K562 (cell line): ENCODE measurements around the gene C20orf141. TPM values are rescaled to one million over a fixed set of nuclear protein-coding genes. Genes with fewer than 3 reads are reported as not detected.

Source experiments
- ATAC-seq: fragments of 200-7000 bp; cut with Tn5 transposase; 3 replicates; pipeline ENCODE4 v1.9.1; 2020; ENCODE audit warnings: moderate library complexity
- BruUV-seq: library from RNA; stranded (reverse); fragments of 400-500 nt; replicated peaks from 2 replicates; lab custom pipeline; 2021; lab: Mats Ljungman, UMichigan
- CTCF ChIA-PET: fragments of 300-600 bp; formaldehyde crosslinking; extraction: SDS; loops from one replicate; lab custom pipeline; 2021; ENCODE audit warnings: low intra/inter-chr PET ratio; lab: Yijun Ruan, JAX
- POLR2A ChIA-PET: fragments of 300-600, 350-650 bp; sonication (Branson Sonifier 250); formaldehyde crosslinking; extraction: SDS; loops from one replicate; lab custom pipeline; 2021; ENCODE audit warnings: antibody characterized with exemption, inconsistent platforms; lab: Yijun Ruan, JAX
- DNase-seq, 4 experiments: peaks; one replicate each; pipeline versions ENCODE4 v3.0.0 to v3.0.0-alpha.2; 2011 to 2018; ENCODE audit warnings: low spot score in 3 of 4, mixed read lengths in 3 of 4; ENCODE audit errors: extremely low read depth in 1 of 4
- FAIRE-seq: peaks from 2 replicates; lab custom pipeline; 2011; peaks lifted over from hg19 to GRCh38; lab: Jason Lieb, UNC
- H2AFZ ChIP-seq: 2 replicates; pipeline ENCODE4 v1.6.0; 2011; ENCODE audit warnings: low read depth, low read length, control low read depth, inconsistent platforms
- H3K27ac ChIP-seq: fragments of 200-600 bp; 3 replicates; pipeline ENCODE4 v1.8.0; 2011; ENCODE audit warnings: low read depth, mild to moderate bottlenecking, control low read depth, inconsistent platforms, low read length, moderate library complexity, mixed read lengths; ENCODE audit errors: extremely low read depth
- H3K27me3 ChIP-seq, 2 experiments: fragments of 300-600 bp in 1 of 2; 2 replicates in 1 of 2; 3 replicates in 1 of 2; pipeline versions ENCODE4 v1.6.0 to v1.8.0; 2011; ENCODE audit warnings: inconsistent platforms in 2 of 2, low read length in 2 of 2, mild to moderate bottlenecking in 1 of 2, mixed read lengths in 1 of 2, moderate library complexity in 1 of 2; ENCODE audit not compliant: control insufficient read depth in 2 of 2, insufficient read depth in 2 of 2
- H3K36me3 ChIP-seq: fragments of 300-600 bp; 3 replicates; pipeline ENCODE4 v1.8.0; 2011; ENCODE audit warnings: mild to moderate bottlenecking, low read length, inconsistent platforms; ENCODE audit not compliant: control insufficient read depth, insufficient read depth
- H3K4me1 ChIP-seq, 2 experiments: fragments of 200-600 bp in 1 of 2; replicated peaks in 1 of 2; 2 replicates in 1 of 2; 3 replicates in 1 of 2; pipeline versions ENCODE4 v1.5.1 to v1.8.0; 2011; ENCODE audit warnings: inconsistent platforms in 2 of 2, low read length in 2 of 2, mild to moderate bottlenecking in 1 of 2, mixed read lengths in 1 of 2, moderate library complexity in 1 of 2; ENCODE audit not compliant: control insufficient read depth in 2 of 2, insufficient read depth in 2 of 2
- H3K4me2 ChIP-seq: 2 replicates; pipeline ENCODE4 v1.6.1; 2011; ENCODE audit warnings: low read length, control low read depth, inconsistent platforms, mixed read lengths; ENCODE audit not compliant: insufficient read depth
- H3K4me3 ChIP-seq: fragments of 200-600 bp; sonication (generic), shearing (Covaris generic); 2 replicates; pipeline ENCODE4 v1.5.1; 2016; ENCODE audit warnings: control low read depth, inconsistent platforms
- H3K79me2 ChIP-seq: fragments of 200-600 bp; 3 replicates; pipeline ENCODE4 v1.8.0; 2011; ENCODE audit warnings: low read length, inconsistent platforms; ENCODE audit not compliant: control insufficient read depth, insufficient read depth
- H3K9ac ChIP-seq, 2 experiments: 2 replicates each; pipeline versions ENCODE4 v1.6.0 to v1.6.1; 2011; ENCODE audit warnings: low read depth in 2 of 2, low read length in 2 of 2, control low read depth in 1 of 2, inconsistent platforms in 1 of 2, mild to moderate bottlenecking in 1 of 2, mixed read lengths in 1 of 2; ENCODE audit not compliant: insufficient read depth in 1 of 2
- H3K9me1 ChIP-seq: one replicate; pipeline ENCODE4 v1.6.0; 2011; ENCODE audit warnings: inconsistent platforms, mild to moderate bottlenecking, low read length, moderate library complexity; ENCODE audit not compliant: control insufficient read depth, insufficient read depth
- H3K9me3 ChIP-seq: replicated peaks from 2 replicates; pipeline ENCODE4 v1.5.1; 2011; ENCODE audit warnings: low read depth, low read length, inconsistent platforms; ENCODE audit not compliant: control insufficient read depth, insufficient read depth
- H4K20me1 ChIP-seq: replicated peaks from 2 replicates; pipeline ENCODE4 v1.6.1; 2011; ENCODE audit warnings: low read length, inconsistent platforms, mixed read lengths; ENCODE audit not compliant: control insufficient read depth, insufficient read depth
- ADNP ChIP-seq: fragments of 200-800 bp; sonication (Bioruptor generic); IDR thresholded peaks from 2 replicates; pipeline ENCODE4 v1.6.1; 2016; ENCODE audit warnings: missing genetic modification characterization, missing compliant biosample characterization
- ATF7 ChIP-seq: fragments of 450-650 bp; IDR thresholded peaks from 2 replicates; pipeline ENCODE4 v1.7.1; 2014; ENCODE audit warnings: mild to moderate bottlenecking, moderate library complexity
- UBTF ChIP-seq, 2 experiments: IDR thresholded peaks; 2 replicates each; pipeline ENCODE4 v1.6.1; 2012; ENCODE audit warnings: improper control_type of control experiment in 2 of 2, low read depth in 2 of 2, low read length in 2 of 2, borderline replicate concordance in 1 of 2
- WGBS: fragments of 100-300 bp; shearing (Covaris generic); methylation state at CpG from one replicate; pipeline ENCODE4 v1.1.6; 2016; ENCODE audit warnings: low coverage, mixed read lengths; ENCODE audit not compliant: insufficient coverage; ENCODE audit errors: missing lambda C conversion rate; 5-methylcytosine and 5-hydroxymethylcytosine counted together
- in situ Hi-C: fragments of 300-500 bp; cut with MboI; formaldehyde crosslinking; loops from 4 replicates; pipeline ENCODE4 v1.15.0; 2018; ENCODE audit warnings: inconsistent platforms, mixed read lengths
- intact Hi-C: fragments of 100-400 bp; cut with micrococcal nuclease; formaldehyde crosslinking; loops from 2 replicates; pipeline ENCODE4 v1.14.2; 2022
- polyA plus RNA-seq, 8 experiments: library from polyadenylated mRNA; depleted of rRNA in 4 of 8; stranded (reverse) in 5 of 8; unstranded in 3 of 8; fragments of >200 nt; fragmentation: Nextera tagmentation in 2 of 8; fragmentation: Illumina TruSeq in 1 of 8; extraction: Ambion mirVana in 2 of 8; extraction: Trizol in 1 of 8; gene quantifications; 2 replicates each; pipeline versions ENCODE4 v1.2.1 to v1.2.3, GENCODE V29; 2011 to 2014; ENCODE audit warnings: inconsistent platforms in 1 of 8, missing spikeins in 1 of 8
- total RNA-seq, 7 experiments: library from RNA; depleted of rRNA in 6 of 7; stranded (reverse); fragments of >200 nt in 6 of 7; fragmentation: Illumina TruSeq in 2 of 7; extraction: Trizol in 2 of 7; gene quantifications; 2 replicates each; pipeline versions ENCODE4 v1.2.1 to v1.2.3, GENCODE V29; 2011 to 2021; ENCODE audit warnings: low replicate concordance in 1 of 7

The C20orf141 gene
- total and polyA plus RNA-seq, 9 of the 15 experiments (the other 6 are each of a cell fraction or from before 2014, with no cell fraction given) = not detected

GRCh38 chr20:2804852-2805688, 9.7 kb upstream of the C20orf141 start:
- no peak for DNase-seq
- Histone ChIP-seq H2AFZ (no peak overlapping the region), H3K9me1 (no peaks in the 10 kb centered on the region), H3K27me3 (peaks cover 0 to 19% of the 10 kb centered on the region in 2 experiments; a peak in 2 of 5 replicates), H3K79me2 (no peaks in the 10 kb centered on the region), H3K9me3 (no peaks in the 10 kb centered on the region), H3K4me2 (no peak overlapping the region), H4K20me1 (no peaks in the 10 kb centered on the region), H3K36me3 (no peaks in the 10 kb centered on the region), H3K9ac (no peak overlapping the region), H3K4me1 (peaks cover 4 to 31% of the 10 kb centered on the region in 2 experiments; a peak in 4 of 5 replicates), H3K4me3 (no peak overlapping the region), H3K27ac (no peak overlapping the region)
- no TSS peak for BruUV-seq
- intact Hi-C loops (no loop called here), in situ Hi-C loops (no loop called here)
- POLR2A ChIA-PET = interaction anchor here (1.0 kb wide), 1 partner anchor 10 kb away, joined by 3 read pairs; the partner anchor contains the start of gene C20orf141
- WGBS = 60% methylated on average over 22 of the region's 49 CpGs
- FAIRE-seq = no peak
- peak; percentile 21; the same call in 1 of the 3 replicates for ATAC-seq
- TF ChIP-seq ATF7 = no peak
- TF ChIP-seq UBTF (IDR thresholded peaks at IDR 0.05; ENCODE audit: borderline replicate concordance in 1 of 2, low read depth in 2 of 2, low read length in 2 of 2) = 0 out of 4 replicates have a peak, but pooled peaks of 1 of the 2 experiments have one; percentile 25
- no peak for TF ChIP-seq ADNP
- CTCF ChIA-PET = no interaction called here
